Neural cell (in vitro differentiated cells): ENCODE measurements around the gene KDM4C.

ENCODE experiments used
- CTCF ChIP-seq: fragments of 450-650 bp; IDR thresholded peaks from 2 replicates; pipeline ENCODE4 v1.5.1; 2014; ENCODE audit warnings: antibody characterized with exemption, mild to moderate bottlenecking, moderate library complexity; ENCODE audit not compliant: poor library complexity, severe bottlenecking
- EP300 ChIP-seq: fragments of 450-650 bp; conservative IDR thresholded peaks from 2 replicates; pipeline ENCODE4 v1.6.1; 2014; ENCODE audit warnings: antibody characterized with exemption, mild to moderate bottlenecking, moderate library complexity; ENCODE audit not compliant: poor library complexity, severe bottlenecking
- EZH2 ChIP-seq: fragments of 200-600, 300-800 bp; shearing (Covaris generic), sonication (generic); IDR thresholded peaks from 2 replicates; pipeline ENCODE4 v1.6.1; 2014; ENCODE audit warnings: antibody characterized with exemption, low read length, borderline replicate concordance, mild to moderate bottlenecking; ENCODE audit not compliant: insufficient read depth, poor library complexity, severe bottlenecking
- POLR2AphosphoS5 ChIP-seq: IDR thresholded peaks from 2 replicates; pipeline ENCODE4 v1.6.1; 2012
- RAD21 ChIP-seq: fragments of 450-650 bp; conservative IDR thresholded peaks from 2 replicates; pipeline ENCODE4 v1.6.1; 2014; ENCODE audit warnings: antibody characterized with exemption, mild to moderate bottlenecking, moderate library complexity
- REST ChIP-seq: IDR thresholded peaks from 2 replicates; pipeline ENCODE4 v1.6.1; 2012; ENCODE audit warnings: borderline replicate concordance
- SMC3 ChIP-seq: fragments of 450-650 bp; conservative IDR thresholded peaks from 2 replicates; pipeline ENCODE4 v1.6.1; 2014; ENCODE audit warnings: antibody characterized with exemption, mild to moderate bottlenecking, moderate library complexity; ENCODE audit not compliant: poor library complexity
- TAF1 ChIP-seq: IDR thresholded peaks from 2 replicates; pipeline ENCODE4 v1.6.1; 2012; ENCODE audit warnings: low read depth

- TF ChIP-seq EP300, result no peak
- TF ChIP-seq TAF1, result no peak
- no peak for TF ChIP-seq CTCF
- no peak for TF ChIP-seq SMC3
- TF ChIP-seq EZH2, result no peak
- TF ChIP-seq POLR2AphosphoS5, result no peak
- TF ChIP-seq RAD21, result no peak
- no peak for TF ChIP-seq REST
Observed at GRCh38 chr9:7042124-7042523, 284.4 kb downstream of the KDM4C start.
